Calu3 (cell line): ENCODE results near the gene ZCCHC24. TPM values are rescaled to one million over a fixed set of nuclear protein-coding genes. Genes with fewer than 3 reads are reported as not detected.

Experiments
- BruUV-seq: library from RNA; stranded (reverse); fragments of 400-500 nt; replicated peaks from 2 replicates; lab custom pipeline; 2021; lab: Mats Ljungman, UMichigan
- CTCF ChIA-PET: fragments of 300-600 bp; sonication (Branson Sonifier 250); formaldehyde crosslinking; loops from one replicate; lab custom pipeline; 2022; ENCODE audit warnings: antibody characterized with exemption; lab: Charles Lee
- DNase-seq: peaks from one replicate; pipeline ENCODE4 v3.0.0; 2022
- H3K27ac Mint-ChIP-seq: one replicate; pipeline ENCODE4 v1.8.0; 2022; ENCODE audit warnings: mixed read lengths; ENCODE audit not compliant: unreplicated experiment
- H3K27me3 Mint-ChIP-seq: one replicate; pipeline ENCODE4 v1.8.0; 2022; ENCODE audit warnings: mixed read lengths; ENCODE audit not compliant: unreplicated experiment
- H3K36me3 Mint-ChIP-seq: one replicate; pipeline ENCODE4 v1.8.0; 2022; ENCODE audit warnings: mild to moderate bottlenecking, moderate library complexity, mixed read lengths; ENCODE audit not compliant: insufficient read depth, unreplicated experiment
- H3K4me1 Mint-ChIP-seq: one replicate; pipeline ENCODE4 v1.8.0; 2022; ENCODE audit warnings: mild to moderate bottlenecking, low read depth, mixed read lengths; ENCODE audit not compliant: unreplicated experiment
- H3K4me3 Mint-ChIP-seq: one replicate; pipeline ENCODE4 v1.8.0; 2022; ENCODE audit warnings: mild to moderate bottlenecking, low read depth, moderate library complexity, mixed read lengths; ENCODE audit not compliant: unreplicated experiment
- H3K9me3 Mint-ChIP-seq: one replicate; pipeline ENCODE4 v1.8.0; 2022; ENCODE audit warnings: low read depth, mixed read lengths; ENCODE audit not compliant: unreplicated experiment
- CTCF ChIP-seq: fragments of 200-600 bp; IDR thresholded peaks from one replicate; pipeline ENCODE4 v1.8.0; 2022; ENCODE audit warnings: antibody characterized with exemption; ENCODE audit not compliant: unreplicated experiment
- intact Hi-C: fragments of 100-400 bp; cut with micrococcal nuclease; formaldehyde crosslinking; loops from one replicate; pipeline ENCODE4 v1.10.0; 2022; ENCODE audit not compliant: unreplicated experiment
- total RNA-seq: library from RNA; stranded (reverse); gene quantifications from 2 replicates; pipeline ENCODE4 v1.2.3, GENCODE V29; 2022

ZCCHC24 gene
- total RNA-seq, 1 experiment from 2014 or later, result 1.4 TPM

GRCh38 chr10:79436066-79436849 is 9.2 kb downstream of the ZCCHC24 start:
- no TSS peak for BruUV-seq
- CTCF ChIA-PET, result no interaction called here
- no peaks in the 10 kb centered on the region for H3K9me3 Mint-ChIP-seq
- no peak for TF ChIP-seq CTCF
- intact Hi-C loops, result no loop called here
- H3K27me3 Mint-ChIP-seq, result peaks cover 42% of the 10 kb centered on the region
- H3K27ac Mint-ChIP-seq, result no peak overlapping the region
- no peaks in the 10 kb centered on the region for H3K4me1 Mint-ChIP-seq
- no peak for DNase-seq
- H3K4me3 Mint-ChIP-seq, result no peak overlapping the region
- H3K36me3 Mint-ChIP-seq, result no peaks in the 10 kb centered on the region

- no peaks in the 10 kb centered on the region for H3K9me3 Mint-ChIP-seq
- no peak overlapping the region for H3K27ac Mint-ChIP-seq
- H3K4me3 Mint-ChIP-seq, result no peak overlapping the region
- DNase-seq, result no peak
- no peaks in the 10 kb centered on the region for H3K4me1 Mint-ChIP-seq
- H3K36me3 Mint-ChIP-seq, result no peaks in the 10 kb centered on the region
- intact Hi-C loops, result no loop called here
- H3K27me3 Mint-ChIP-seq, result peaks cover 34% of the 10 kb centered on the region
- no peak for TF ChIP-seq CTCF
- CTCF ChIA-PET, result no interaction called here
- no TSS peak for BruUV-seq
Observed at GRCh38 chr10:79435271-79436065, 10.0 kb downstream of the ZCCHC24 start.

GRCh38 chr10:79434821-79435251 is 10.6 kb downstream of the ZCCHC24 start:
- H3K4me3 Mint-ChIP-seq, result no peak overlapping the region
- no TSS peak for BruUV-seq
- TF ChIP-seq CTCF, result no peak
- no peak for DNase-seq
- no peaks in the 10 kb centered on the region for H3K9me3 Mint-ChIP-seq
- peaks cover 28% of the 10 kb centered on the region for H3K27me3 Mint-ChIP-seq
- H3K4me1 Mint-ChIP-seq, result no peaks in the 10 kb centered on the region
- CTCF ChIA-PET, result no interaction called here
- intact Hi-C loops, result no loop called here
- H3K27ac Mint-ChIP-seq, result no peak overlapping the region
- no peaks in the 10 kb centered on the region for H3K36me3 Mint-ChIP-seq

GRCh38 chr10:79434223-79434687 is 11.2 kb downstream of the ZCCHC24 start:
- Mint-ChIP-seq H3K9me3 (no peaks in the 10 kb centered on the region), H3K36me3 (no peaks in the 10 kb centered on the region), H3K27ac (no peak overlapping the region), H3K4me3 (no peak overlapping the region), H3K27me3 (peaks cover 22% of the 10 kb centered on the region), H3K4me1 (no peaks in the 10 kb centered on the region)
- intact Hi-C loops, result no loop called here
- DNase-seq, result no peak
- no peak for TF ChIP-seq CTCF
- CTCF ChIA-PET, result interaction anchor here (1.0 kb wide), 1 partner anchor 11 kb away, joined by 3 read pairs; no protein-coding TSS in a partner anchor
- no TSS peak for BruUV-seq
